HepG2 (cell line): ENCODE results near the gene MKS1. TPM values are rescaled to one million over a fixed set of nuclear protein-coding genes. Genes with fewer than 3 reads are reported as not detected.

ENCODE experiments used
- DR1 ChIP-seq: sonication (generic); formaldehyde crosslinking; IDR thresholded peaks from 2 replicates; pipeline ENCODE4 v1.8.0; 2021; ENCODE audit warnings: mild to moderate bottlenecking, missing genetic modification reagents, inconsistent platforms
- GTF2F1 ChIP-seq: fragments of 150-350 bp; IDR thresholded peaks from 2 replicates; pipeline ENCODE4 v1.6.1; 2014; ENCODE audit warnings: low read length
- HMG20B ChIP-seq: conservative IDR thresholded peaks from 2 replicates; pipeline ENCODE4 v1.6.1; 2016; ENCODE audit warnings: missing genetic modification reagents, missing compliant biosample characterization
- JUND ChIP-seq: sonication (generic); formaldehyde crosslinking; IDR thresholded peaks from 2 replicates; pipeline ENCODE4 v1.8.0; 2022; ENCODE audit warnings: mild to moderate bottlenecking, missing genetic modification reagents
- NFKBIZ ChIP-seq: IDR thresholded peaks from 2 replicates; pipeline ENCODE4 v1.6.1; 2018; ENCODE audit warnings: missing genetic modification reagents, missing compliant biosample characterization
- NR1H2 ChIP-seq: sonication (generic); formaldehyde crosslinking; IDR thresholded peaks from 2 replicates; pipeline ENCODE4 v1.8.1; 2022; ENCODE audit warnings: low read depth, missing genetic modification reagents, borderline replicate concordance
- SNAI1 ChIP-seq: sonication (generic); formaldehyde crosslinking; IDR thresholded peaks from 2 replicates; pipeline ENCODE4 v1.5.0; 2020; ENCODE audit warnings: mild to moderate bottlenecking, missing genetic modification reagents, borderline replicate concordance
- SNAPC5 ChIP-seq: sonication (generic); formaldehyde crosslinking; IDR thresholded peaks from 2 replicates; pipeline ENCODE4 v1.8.1; 2023; ENCODE audit warnings: mild to moderate bottlenecking, missing genetic modification reagents, borderline replicate concordance
- TAF1 ChIP-seq: sonication (generic); formaldehyde crosslinking; IDR thresholded peaks from 2 replicates; pipeline ENCODE4 v1.4.0; 2020; ENCODE audit warnings: missing genetic modification reagents
- TEAD2 ChIP-seq: sonication (generic); formaldehyde crosslinking; IDR thresholded peaks from 2 replicates; pipeline ENCODE4 v1.9.0; 2021; ENCODE audit warnings: missing genetic modification reagents
- ZC3H13 ChIP-seq: sonication (generic); formaldehyde crosslinking; IDR thresholded peaks from 2 replicates; pipeline ENCODE4 v1.8.1; 2023; ENCODE audit warnings: mild to moderate bottlenecking, missing genetic modification reagents, moderate library complexity
- ZNF235 ChIP-seq: sonication (generic); formaldehyde crosslinking; IDR thresholded peaks from 2 replicates; pipeline ENCODE4 v1.8.1; 2023; ENCODE audit warnings: mild to moderate bottlenecking, missing genetic modification reagents, borderline replicate concordance
- ZNF574 ChIP-seq: sonication (generic); formaldehyde crosslinking; IDR thresholded peaks from 2 replicates; pipeline ENCODE4 v1.4.0; 2020; ENCODE audit warnings: missing genetic modification reagents
- ZNF589 ChIP-seq: sonication (generic); formaldehyde crosslinking; conservative IDR thresholded peaks from 2 replicates; pipeline ENCODE4 v1.8.0; 2022; ENCODE audit warnings: mild to moderate bottlenecking, moderate library complexity, missing genetic modification reagents
- ZNF598 ChIP-seq: sonication (generic); formaldehyde crosslinking; IDR thresholded peaks from 2 replicates; pipeline ENCODE4 v1.5.1; 2020; ENCODE audit warnings: mild to moderate bottlenecking, missing genetic modification reagents, borderline replicate concordance
- ZNF768 ChIP-seq: sonication (generic); formaldehyde crosslinking; IDR thresholded peaks from 2 replicates; pipeline ENCODE4 v1.4.0; 2020; ENCODE audit warnings: missing genetic modification reagents
- ZNF800 ChIP-seq: sonication (generic); formaldehyde crosslinking; IDR thresholded peaks from 2 replicates; pipeline ENCODE4 v1.4.0; 2020; ENCODE audit warnings: missing genetic modification reagents
- ZNF839 ChIP-seq: sonication (generic); formaldehyde crosslinking; IDR thresholded peaks from 2 replicates; pipeline ENCODE4 v1.4.0; 2020; ENCODE audit warnings: missing genetic modification reagents, mild to moderate bottlenecking, borderline replicate concordance
- polyA plus RNA-seq, 8 experiments: library from polyadenylated mRNA; depleted of rRNA in 3 of 8; stranded (reverse) in 7 of 8; unstranded in 1 of 8; fragments of >200 nt; fragmentation: Illumina TruSeq in 4 of 8; extraction: Trizol in 4 of 8; gene quantifications; 2 replicates each; pipeline versions ENCODE4 v1.2.1 to v1.2.3, GENCODE V29; 2011 to 2016; ENCODE audit warnings: low read depth in 4 of 8, missing spikeins in 1 of 8, mixed read lengths in 1 of 8; ENCODE audit not compliant: insufficient read depth in 1 of 8
- total RNA-seq, 5 experiments: library from RNA; depleted of rRNA; stranded (reverse); fragments of >200 nt; fragmentation: Illumina TruSeq; extraction: Trizol; gene quantifications; 2 replicates each; pipeline ENCODE4 v1.2.3, GENCODE V29; 2016; ENCODE audit warnings: low read depth in 1 of 5
- TF ChIP-seq, protein P1 (sequence below): sonication (generic); formaldehyde crosslinking; IDR thresholded peaks from 2 replicates; pipeline ENCODE4 v1.4.0; 2020; ENCODE audit warnings: missing genetic modification reagents
- TF ChIP-seq, protein P2 (sequence below): sonication (generic); formaldehyde crosslinking; IDR thresholded peaks from 2 replicates; pipeline ENCODE4 v1.8.1; 2023; ENCODE audit warnings: mild to moderate bottlenecking, missing genetic modification reagents
- TF ChIP-seq, protein P3 (sequence below): IDR thresholded peaks from 2 replicates; pipeline ENCODE4 v1.6.1; 2016

Gene MKS1
- total and polyA plus RNA-seq, 2 of the 13 experiments (the other 11 are each of a cell fraction or from before 2014, with no cell fraction given), result 16.1 to 26.3 TPM

GRCh38 chr17:58219007-58219788 is at the start of gene MKS1 (continued):
- TF ChIP-seq, protein P1, sequence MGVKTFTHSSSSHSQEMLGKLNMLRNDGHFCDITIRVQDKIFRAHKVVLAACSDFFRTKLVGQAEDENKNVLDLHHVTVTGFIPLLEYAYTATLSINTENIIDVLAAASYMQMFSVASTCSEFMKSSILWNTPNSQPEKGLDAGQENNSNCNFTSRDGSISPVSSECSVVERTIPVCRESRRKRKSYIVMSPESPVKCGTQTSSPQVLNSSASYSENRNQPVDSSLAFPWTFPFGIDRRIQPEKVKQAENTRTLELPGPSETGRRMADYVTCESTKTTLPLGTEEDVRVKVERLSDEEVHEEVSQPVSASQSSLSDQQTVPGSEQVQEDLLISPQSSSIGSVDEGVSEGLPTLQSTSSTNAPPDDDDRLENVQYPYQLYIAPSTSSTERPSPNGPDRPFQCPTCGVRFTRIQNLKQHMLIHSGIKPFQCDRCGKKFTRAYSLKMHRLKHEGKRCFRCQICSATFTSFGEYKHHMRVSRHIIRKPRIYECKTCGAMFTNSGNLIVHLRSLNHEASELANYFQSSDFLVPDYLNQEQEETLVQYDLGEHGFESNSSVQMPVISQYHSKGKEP (CRISPR knock-in tag), result 0 out of 2 replicates have a peak, but pooled peaks have one; percentile 36
- no peak for TF ChIP-seq ZC3H13 (CRISPR knock-in tag)
- no peak for TF ChIP-seq ZNF589 (CRISPR knock-in tag)
- peak; percentile 48; the same call in 1 of the 2 replicates for TF ChIP-seq ZNF839
- TF ChIP-seq ZNF235 (CRISPR knock-in tag), result no peak
- peak; percentile 54; the same call in 1 of the 2 replicates for TF ChIP-seq JUND (CRISPR knock-in tag)
- peak; percentile 17; the same call in 1 of the 2 replicates for TF ChIP-seq TEAD2 (CRISPR knock-in tag)
- peak; percentile 75 for TF ChIP-seq ZNF768 (CRISPR knock-in tag)
- peak; percentile 86 for TF ChIP-seq DR1 (CRISPR knock-in tag)
- peak; percentile 75 for TF ChIP-seq NFKBIZ (CRISPR knock-in tag)
- TF ChIP-seq, protein P2, sequence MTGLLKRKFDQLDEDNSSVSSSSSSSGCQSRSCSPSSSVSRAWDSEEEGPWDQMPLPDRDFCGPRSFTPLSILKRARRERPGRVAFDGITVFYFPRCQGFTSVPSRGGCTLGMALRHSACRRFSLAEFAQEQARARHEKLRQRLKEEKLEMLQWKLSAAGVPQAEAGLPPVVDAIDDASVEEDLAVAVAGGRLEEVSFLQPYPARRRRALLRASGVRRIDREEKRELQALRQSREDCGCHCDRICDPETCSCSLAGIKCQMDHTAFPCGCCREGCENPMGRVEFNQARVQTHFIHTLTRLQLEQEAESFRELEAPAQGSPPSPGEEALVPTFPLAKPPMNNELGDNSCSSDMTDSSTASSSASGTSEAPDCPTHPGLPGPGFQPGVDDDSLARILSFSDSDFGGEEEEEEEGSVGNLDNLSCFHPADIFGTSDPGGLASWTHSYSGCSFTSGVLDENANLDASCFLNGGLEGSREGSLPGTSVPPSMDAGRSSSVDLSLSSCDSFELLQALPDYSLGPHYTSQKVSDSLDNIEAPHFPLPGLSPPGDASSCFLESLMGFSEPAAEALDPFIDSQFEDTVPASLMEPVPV, result peak; percentile 57; the same call in 1 of the 2 replicates
- peak; percentile 91 for TF ChIP-seq ZNF598
- no peak for TF ChIP-seq GTF2F1
- no peak for TF ChIP-seq SNAPC5 (CRISPR knock-in tag)
- no peak; the same call in 1 of the 2 replicates for TF ChIP-seq SNAI1 (CRISPR knock-in tag)
- no peak for TF ChIP-seq NR1H2
- TF ChIP-seq TAF1 (CRISPR knock-in tag), result peak; percentile 98
- TF ChIP-seq HMG20B (CRISPR knock-in tag), result no peak; the same call in 1 of the 2 replicates
- peak; percentile 93 for TF ChIP-seq ZNF574
- TF ChIP-seq ZNF800 (CRISPR knock-in tag), result peak; percentile 97
- TF ChIP-seq, protein P3, sequence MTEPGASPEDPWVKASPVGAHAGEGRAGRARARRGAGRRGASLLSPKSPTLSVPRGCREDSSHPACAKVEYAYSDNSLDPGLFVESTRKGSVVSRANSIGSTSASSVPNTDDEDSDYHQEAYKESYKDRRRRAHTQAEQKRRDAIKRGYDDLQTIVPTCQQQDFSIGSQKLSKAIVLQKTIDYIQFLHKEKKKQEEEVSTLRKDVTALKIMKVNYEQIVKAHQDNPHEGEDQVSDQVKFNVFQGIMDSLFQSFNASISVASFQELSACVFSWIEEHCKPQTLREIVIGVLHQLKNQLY (CRISPR knock-in tag), result no peak
